ELR (cell line): ENCODE results near the gene SERPINA9.
"Not testable (repeated sequence)": the region's sequence is repeated elsewhere in the genome, so short reads cannot be mapped to it uniquely, and the experiment has no call there.

Experiments used
- DNase-seq: peaks from one replicate; pipeline ENCODE4 v3.0.0-alpha.2; 2015; ENCODE audit warnings: low read depth

SERPINA9 gene

GRCh38 chr14:94423453-94424056 is 52.4 kb downstream of the SERPINA9 start:
- peak; percentile 88 for DNase-seq

- no peak for DNase-seq
Measured at GRCh38 chr14:94421316-94421715, 54.7 kb downstream of the SERPINA9 start.

GRCh38 chr14:94417497-94418205 is 58.3 kb downstream of the SERPINA9 start:
- not testable (repeated sequence) for DNase-seq
